H1 (cell line): ENCODE data around the gene OR2T11. TPM values are rescaled to one million over a fixed set of nuclear protein-coding genes. Genes with fewer than 3 reads are reported as not detected.

Source experiments
- CTBP2 ChIP-seq: IDR thresholded peaks from 2 replicates; pipeline ENCODE4 v1.7.0; 2011; ENCODE audit warnings: borderline replicate concordance, mild to moderate bottlenecking, moderate library complexity, mixed read lengths, low read length; ENCODE audit not compliant: insufficient read depth, insufficient read length
- polyA plus RNA-seq, 7 experiments: library from polyadenylated mRNA; depleted of rRNA in 3 of 7; stranded (reverse) in 5 of 7; unstranded in 2 of 7; fragments of >200 nt in 5 of 7; fragments of 200-250 nt in 2 of 7; gene quantifications; 1 replicate in 5 of 7; 2 replicates in 1 of 7; 4 replicates in 1 of 7; pipeline versions ENCODE4 v1.2.1 to v1.2.3, GENCODE V29; 2011 to 2013; ENCODE audit warnings: missing spikeins in 2 of 7, mixed read lengths in 2 of 7
- total RNA-seq: library from RNA; stranded (reverse); fragmentation: NEBNext Ultra II Directional; extraction: Animal tissue kit (Norgen Biotek cat#: 25700); gene quantifications from 2 replicates; pipeline ENCODE4 v1.2.1, GENCODE V29; 2021

The OR2T11 gene
- total and polyA plus RNA-seq, 2 of the 8 experiments (the other 6 are each of a cell fraction or from before 2014, with no cell fraction given), result not detected

DNA sequence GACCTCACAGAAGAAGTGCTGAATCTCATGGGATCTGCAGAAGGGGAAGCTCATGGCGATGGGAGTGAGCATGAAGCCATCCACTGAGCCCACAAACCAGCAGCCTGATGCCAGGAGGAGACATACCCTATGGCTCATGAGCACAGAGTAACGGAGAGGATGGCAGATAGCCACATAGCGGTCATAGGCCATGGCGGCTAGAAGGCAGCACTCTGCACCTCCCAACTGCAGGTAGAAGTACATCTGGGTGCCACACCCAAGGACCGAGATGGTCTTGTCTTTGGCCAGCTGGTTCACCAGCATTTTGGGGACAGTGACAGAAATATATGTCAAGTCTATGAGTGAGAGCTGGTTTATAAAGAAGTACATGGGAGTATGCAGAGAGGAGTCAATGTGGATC lies 41.7 kb downstream of the OR2T11 start (continued):
- TF ChIP-seq CTBP2, result no peak
